GM12872 (cell line): ENCODE measurements around the gene NAT10.

Experiments used
- CTCF ChIP-seq: IDR thresholded peaks from 3 replicates; pipeline ENCODE4 v1.5.1; 2011; ENCODE audit warnings: low read depth, mild to moderate bottlenecking, low read length, moderate library complexity; ENCODE audit not compliant: insufficient read depth

The NAT10 gene

DNA sequence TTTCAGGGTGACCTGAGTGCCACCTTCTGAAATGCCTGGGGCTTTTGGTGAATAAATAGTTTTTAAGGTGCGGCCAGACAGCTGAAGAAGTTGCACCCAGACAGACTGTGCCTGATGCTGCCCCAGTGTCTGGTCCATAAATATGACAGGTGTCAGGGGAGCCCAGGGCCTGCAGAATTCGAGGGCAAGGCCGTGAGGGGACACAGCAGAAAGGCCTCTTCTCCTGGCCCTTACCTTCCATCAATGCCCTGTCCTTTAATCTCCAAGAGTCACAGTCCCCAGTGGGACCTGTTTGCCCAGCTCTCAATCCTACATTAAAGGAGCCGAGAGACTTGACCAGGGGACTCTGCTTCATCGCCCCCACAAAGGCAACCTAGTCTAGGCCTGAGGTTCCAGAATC is 45.7 kb downstream of the NAT10 start:
- TF ChIP-seq CTCF, result no peak

DNA sequence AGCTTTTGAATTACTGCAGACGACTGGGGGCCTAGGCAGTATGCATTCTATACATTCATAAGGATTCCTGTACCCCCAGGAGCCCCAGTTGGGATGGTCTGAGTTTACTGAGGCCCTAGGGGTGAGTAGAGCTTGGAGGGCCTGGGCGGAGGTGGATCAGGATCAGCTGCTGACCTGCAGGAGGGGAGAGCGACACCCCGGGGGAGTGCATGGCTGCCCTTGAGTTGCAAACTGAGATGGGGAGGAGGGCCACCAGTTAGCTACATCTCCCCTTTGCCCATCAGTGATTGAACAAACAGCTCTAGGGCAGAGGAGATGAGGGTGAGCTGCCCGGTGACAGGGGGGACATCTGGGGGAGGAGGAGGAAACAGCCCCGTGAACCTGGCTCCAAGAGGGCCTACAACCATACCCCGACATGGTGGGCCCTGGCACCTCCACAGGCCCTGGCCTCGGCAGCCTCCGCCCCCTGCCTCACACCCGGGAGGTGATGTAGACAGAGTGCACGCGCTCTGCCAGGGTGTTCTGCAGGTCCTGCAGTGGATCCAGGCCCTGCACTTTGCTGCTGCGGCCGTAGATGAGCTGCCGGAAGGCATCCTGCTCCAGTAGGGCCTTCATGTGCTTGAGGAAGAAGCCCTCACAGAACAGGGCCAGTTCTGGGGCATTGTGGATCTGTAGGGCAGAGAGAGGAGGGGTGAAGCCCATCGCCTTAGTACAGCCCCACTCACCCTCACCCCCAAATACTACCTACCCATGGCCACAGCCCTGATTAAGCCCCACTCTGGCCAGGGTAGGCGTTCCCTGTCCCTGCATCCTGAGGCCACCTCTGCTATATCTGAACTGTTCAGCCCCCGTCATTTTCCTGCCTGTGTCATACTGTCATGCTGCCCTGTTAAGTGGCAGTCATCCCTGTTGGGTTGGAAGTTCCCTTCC is 46.8 kb downstream of the NAT10 start:
- no peak for TF ChIP-seq CTCF

GRCh38 chr11:34154059-34154875 is 48.8 kb downstream of the NAT10 start:
- no peak for TF ChIP-seq CTCF

DNA sequence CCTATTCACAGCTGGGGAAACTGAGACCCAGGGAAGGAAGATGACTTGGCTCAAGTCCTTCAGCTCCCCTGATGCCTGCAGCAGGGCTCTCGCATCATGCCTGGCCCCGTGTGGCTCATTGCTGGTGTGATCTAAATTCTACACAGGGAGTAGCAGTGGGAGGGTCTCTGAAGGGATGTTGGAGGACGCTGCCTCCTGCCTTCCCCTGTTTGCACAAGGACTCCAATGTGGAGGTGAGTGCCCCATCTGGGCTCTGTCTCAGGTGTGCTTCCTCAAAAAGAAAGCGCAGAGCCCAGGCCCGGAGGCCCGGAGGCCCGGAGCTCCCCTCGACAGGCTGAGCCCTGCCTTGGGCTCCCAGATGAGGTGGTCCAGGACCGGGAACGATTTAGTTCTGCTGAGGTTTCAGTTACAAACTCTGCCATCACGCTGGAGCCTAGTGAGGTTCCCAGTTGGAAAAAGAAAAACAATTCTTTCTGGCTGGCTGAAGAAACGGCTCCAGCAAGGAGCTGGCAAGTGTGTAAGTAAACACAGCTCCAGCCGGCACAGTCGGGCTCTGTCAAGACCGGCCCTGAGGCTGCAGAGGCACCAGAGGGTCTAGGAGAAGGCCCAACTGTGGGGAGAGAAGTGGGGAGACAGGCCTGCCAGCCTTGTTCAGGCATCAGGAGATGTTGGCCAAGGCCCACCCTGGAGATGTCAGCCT is 49.8 kb downstream of the NAT10 start:
- no peak for TF ChIP-seq CTCF

DNA sequence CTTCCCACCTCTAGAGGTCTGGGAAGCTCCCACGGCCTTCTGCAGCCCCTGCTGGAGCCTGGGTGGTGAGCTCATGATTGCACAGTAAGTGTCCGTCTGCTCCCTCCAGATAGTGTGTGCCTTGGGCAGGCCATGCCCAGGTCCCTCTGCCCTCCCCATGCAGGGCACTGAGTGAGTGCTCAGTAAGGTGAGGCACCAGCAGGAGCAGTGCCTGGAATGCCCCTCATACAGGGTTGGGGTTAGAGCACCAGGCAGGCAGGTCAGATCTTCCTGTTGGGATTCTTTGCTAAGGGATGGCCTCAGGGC is 50.3 kb downstream of the NAT10 start:
- TF ChIP-seq CTCF, result no peak

DNA sequence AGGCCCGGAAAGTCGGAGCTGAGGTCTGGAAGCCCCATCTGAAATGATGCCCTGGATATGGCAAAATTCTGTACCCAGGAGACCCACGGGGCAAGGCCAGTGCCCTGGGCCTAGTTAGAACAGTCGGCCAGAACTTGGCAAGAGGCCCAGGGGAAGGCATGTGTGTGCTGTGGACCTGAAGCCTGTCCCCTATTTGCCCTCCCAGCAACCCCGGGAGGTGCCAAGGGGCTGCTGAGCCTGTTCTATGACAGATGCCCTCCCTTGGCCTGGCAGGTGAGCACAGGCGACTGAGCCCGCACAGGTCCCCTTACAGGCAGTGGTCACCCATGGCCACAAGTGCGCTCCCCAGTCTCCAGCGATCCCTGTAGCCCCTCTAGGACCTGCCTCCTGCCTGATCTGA is 51.7 kb downstream of the NAT10 start:
- no peak for TF ChIP-seq CTCF

- TF ChIP-seq CTCF, result no peak
These were observed 53.2 kb downstream of the NAT10 start for GRCh38 chr11:34158661-34159060.
